KOPT-K1 (cell line): ENCODE results near the gene GLT6D1.
"Not testable (repeated sequence)": the region's sequence is repeated elsewhere in the genome, so short reads cannot be mapped to it uniquely, and the experiment has no call there.

Experiments used
- H3K27ac ChIP-seq: fragments of 200-600 bp; sonication (generic); 2 replicates; pipeline ENCODE4 v1.5.1; 2016; ENCODE audit warnings: antibody characterized with exemption, mild to moderate bottlenecking, low read depth, low read length; ENCODE audit not compliant: poor library complexity, severe bottlenecking
- H3K36me3 ChIP-seq: fragments of 200-600 bp; sonication (generic); 2 replicates; pipeline ENCODE4 v1.5.1; 2017; ENCODE audit warnings: antibody characterized with exemption, mild to moderate bottlenecking, low read length, moderate library complexity; ENCODE audit not compliant: insufficient read depth
- H3K9me3 ChIP-seq: fragments of 200-600 bp; sonication (generic); 2 replicates; pipeline ENCODE4 v1.5.1; 2017; ENCODE audit warnings: antibody characterized with exemption, low read length, mild to moderate bottlenecking; ENCODE audit not compliant: insufficient read depth, poor library complexity, severe bottlenecking

Gene GLT6D1

DNA sequence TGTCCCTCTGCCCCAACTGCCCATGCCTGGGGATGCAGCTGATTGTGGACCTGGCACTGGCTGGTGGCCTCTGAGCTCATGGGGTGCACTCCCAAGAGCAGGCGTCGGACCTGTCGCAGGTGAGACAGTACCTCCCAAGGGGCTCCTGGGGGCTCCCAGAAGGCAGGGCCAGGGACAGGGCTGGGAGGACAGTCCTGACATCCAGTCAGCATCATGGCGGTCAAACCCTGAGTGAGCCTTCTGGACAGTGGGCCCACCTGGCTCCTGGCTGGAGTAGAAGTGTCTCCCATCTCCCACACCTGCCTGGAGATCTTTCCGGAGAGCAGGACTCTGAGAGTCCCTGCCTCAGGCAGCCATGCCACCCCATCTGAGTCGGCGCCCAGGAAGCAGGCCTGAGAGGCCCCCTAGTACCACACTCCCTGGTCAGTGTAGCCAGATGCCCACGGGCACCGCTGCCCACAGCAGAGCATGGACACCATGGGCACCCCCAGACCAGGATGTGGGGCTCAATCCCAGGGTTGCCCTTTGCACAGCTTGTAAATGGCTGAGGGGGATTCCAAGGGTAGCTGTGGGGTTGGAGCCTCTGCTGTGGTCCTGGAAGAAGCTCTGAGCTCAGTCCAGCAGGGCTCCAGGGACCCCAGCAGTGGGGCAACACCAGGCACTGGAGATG lies 30.4 kb upstream of the GLT6D1 start:
- H3K36me3 ChIP-seq: no peaks in the 10 kb centered on the region
- H3K9me3 ChIP-seq: peaks cover 9% of the 10 kb centered on the region
- H3K27ac ChIP-seq: no peak overlapping the region

DNA sequence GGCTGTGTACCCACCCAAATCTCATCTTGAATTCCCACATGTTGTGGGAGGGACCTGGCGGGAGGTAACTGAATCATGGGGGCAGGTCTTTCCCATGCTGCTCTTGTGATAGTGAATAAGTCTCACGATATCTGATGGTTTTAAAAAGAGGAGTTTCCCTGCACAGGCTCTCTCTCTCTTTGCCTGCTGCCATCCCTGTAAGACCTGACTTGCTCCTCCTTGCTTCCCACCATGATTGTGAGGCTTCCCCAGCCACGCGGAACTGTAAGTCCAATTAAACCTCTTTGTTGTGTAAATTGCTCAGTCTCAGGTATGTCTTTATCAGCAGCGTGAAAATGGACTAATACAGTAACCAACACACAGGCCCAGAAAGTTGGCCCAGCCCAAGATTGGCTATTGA lies 29.7 kb upstream of the GLT6D1 start:
- not testable (repeated sequence) for H3K27ac ChIP-seq

DNA sequence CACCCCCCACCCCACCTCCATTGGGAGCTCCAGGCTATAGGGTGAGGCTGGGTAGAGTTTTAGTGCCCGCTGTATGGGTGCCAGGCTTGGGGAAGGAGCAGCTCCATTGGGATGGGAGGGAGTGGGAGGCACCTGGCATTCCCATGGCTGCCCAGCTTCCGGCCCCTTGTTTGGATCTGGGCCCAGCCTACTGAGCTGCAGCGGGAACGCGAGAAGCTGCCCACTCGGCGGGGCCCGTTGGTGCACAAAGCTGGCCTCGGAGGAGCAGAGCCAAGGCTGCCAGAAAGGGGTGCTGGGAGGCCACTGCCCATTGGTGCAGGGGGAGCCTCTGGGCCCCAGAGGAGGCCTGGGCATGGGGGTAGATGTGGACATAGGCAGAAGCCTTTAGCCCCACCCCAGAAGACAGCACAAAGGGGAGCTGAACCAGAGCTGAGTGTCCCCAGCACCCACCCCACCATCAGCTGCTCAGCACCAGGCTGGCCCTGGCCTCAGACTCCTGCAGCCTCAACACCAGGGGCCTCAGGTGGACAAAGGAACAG lies 28.2 kb upstream of the GLT6D1 start:
- Histone ChIP-seq H3K36me3 (no peaks in the 10 kb centered on the region), H3K9me3 (peaks cover 9% of the 10 kb centered on the region), H3K27ac (no peak overlapping the region)

More for the DNA sequence above, 29.7 kb upstream of the GLT6D1 start:
- not testable (repeated sequence) for H3K36me3 ChIP-seq, H3K9me3 ChIP-seq

DNA sequence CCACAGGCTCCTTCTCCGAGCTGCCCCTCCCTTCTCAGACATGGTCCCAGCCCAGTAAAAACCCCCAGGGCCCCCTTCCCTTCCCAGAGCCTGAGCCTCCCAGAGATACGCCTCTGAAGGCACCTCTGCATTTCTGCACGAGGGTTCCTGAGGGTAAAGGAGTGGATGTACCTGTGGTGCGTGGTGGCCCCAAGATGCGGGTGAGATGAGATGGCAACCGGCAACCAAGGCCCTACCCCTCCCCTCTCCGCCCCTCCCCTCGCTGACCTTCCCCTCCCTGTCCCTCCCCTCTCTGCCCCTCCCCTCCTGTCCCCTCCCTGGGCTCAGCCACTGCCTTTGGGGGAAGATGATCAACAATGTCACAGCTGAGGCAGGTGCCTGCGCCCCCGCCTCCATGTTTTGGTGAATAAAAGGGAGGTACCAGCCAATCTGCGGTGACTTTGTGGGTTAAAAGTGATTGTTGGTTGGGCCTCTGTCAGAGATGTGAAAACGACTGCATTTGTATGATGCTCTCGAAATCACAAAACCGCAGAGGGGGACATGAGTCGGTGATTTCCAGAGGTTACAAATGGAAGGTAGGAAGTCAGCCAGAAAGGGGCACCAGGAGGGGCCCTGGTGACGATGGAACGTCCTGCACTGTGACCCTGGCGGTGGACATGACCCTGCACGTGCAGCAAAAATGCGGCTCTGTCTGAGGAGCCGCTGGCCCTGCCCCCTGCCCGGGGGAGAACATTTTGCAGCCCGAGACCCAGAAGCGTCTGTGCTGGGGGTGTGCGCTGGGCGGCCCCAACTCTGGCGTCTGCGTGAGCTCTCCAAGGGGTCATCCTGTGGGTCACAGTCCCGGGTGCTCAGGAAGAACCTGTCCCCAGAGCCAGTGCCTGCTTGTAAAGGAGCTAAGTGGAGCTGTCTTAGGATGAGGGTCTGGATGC lies 27.5 kb upstream of the GLT6D1 start:
- H3K9me3 ChIP-seq: peaks cover 9% of the 10 kb centered on the region
- H3K36me3 ChIP-seq: no peaks in the 10 kb centered on the region
- H3K27ac ChIP-seq: no peak overlapping the region

DNA sequence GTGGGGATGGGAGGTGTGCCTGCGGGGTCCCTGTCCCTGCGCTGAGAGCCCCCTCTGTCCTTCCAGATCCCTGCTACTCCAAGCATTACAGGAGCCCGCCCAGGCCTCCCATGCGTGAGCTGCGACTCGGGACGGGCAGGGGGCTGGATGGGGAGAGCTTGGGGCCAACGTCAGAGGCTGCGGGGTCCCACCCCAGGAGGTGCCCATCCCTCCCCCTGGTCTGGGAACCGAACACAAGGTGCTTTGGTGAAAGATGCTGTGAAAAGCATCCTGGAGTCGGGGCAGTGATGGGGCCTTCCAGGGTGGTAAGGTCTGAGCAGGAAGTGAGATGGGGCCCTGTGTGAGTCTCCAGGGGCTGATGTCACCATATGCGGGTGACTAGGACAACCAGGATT lies 26.5 kb upstream of the GLT6D1 start:
- H3K27ac ChIP-seq: no peak overlapping the region
- peaks cover 9% of the 10 kb centered on the region for H3K9me3 ChIP-seq
- no peaks in the 10 kb centered on the region for H3K36me3 ChIP-seq

DNA sequence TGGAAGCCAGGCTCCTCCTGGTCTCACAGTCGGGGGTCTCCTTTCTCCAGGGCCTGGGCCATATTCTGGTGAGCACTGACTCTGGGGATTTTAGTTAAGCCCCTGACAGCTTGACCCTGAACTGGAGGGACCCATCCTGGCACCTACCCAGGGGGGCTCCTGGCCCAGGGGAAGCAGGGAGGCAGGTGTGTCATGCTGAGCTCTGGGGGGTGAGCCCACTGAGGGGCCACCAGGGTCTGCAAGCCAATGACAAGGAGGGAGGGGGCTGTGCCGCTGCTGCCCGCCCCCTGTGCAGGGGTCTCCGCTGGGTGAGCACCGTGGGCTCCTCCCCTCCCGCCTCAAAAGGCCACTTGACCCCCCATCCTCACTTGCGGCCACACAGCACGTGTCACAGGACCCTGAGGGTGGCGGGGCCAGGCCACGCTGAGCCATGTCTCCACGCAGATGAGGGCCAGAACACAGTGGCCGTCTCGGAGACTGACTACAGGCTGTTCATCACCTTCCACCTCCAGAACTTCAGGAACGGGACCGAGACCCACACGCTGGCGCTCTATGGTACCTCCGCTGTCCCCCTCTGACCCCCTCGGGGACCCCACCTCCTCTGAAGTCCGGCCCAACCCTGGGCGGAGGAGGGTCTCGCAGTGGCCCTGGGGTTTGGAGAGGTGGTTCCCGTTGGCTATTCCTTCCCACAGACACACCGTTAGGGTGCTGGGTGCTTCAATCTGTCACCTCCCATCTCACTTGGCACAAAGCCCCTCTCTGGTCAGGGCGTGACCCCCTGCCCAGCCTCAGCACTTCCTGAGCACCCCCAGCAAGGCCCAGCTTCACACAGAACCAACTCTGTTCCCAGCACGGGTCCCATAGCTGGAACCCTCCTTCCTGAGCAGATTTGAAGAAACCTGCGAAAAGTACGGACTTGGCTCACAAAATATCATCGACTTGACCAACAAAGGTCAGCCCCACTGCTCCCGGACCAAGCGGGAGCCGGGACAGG lies 25.8 kb upstream of the GLT6D1 start:
- peaks cover 9% of the 10 kb centered on the region for H3K9me3 ChIP-seq
- H3K36me3 ChIP-seq: no peaks in the 10 kb centered on the region
- H3K27ac ChIP-seq: no peak overlapping the region

DNA sequence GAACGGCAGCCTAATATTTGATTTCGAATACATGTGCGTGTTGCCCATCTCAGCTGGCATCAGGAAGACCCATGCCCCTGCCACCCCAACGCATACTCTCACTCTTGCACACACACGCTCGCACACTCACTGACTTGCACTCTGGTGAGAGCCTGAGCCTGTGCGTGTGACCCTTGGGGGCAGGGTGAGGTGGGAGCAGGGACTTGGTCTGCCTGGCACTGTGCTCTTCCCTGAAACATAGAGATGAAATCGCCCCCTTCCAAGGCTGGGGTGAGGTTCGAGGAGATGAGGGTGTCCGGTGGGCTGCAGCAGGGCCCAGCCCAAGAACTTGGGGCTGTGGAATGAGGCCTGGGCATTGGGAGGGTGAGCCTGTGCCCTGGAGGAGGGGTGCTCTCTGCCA lies 24.9 kb upstream of the GLT6D1 start:
- no peaks in the 10 kb centered on the region for H3K36me3 ChIP-seq
- peaks cover 7% of the 10 kb centered on the region for H3K9me3 ChIP-seq
- H3K27ac ChIP-seq: no peak overlapping the region

DNA sequence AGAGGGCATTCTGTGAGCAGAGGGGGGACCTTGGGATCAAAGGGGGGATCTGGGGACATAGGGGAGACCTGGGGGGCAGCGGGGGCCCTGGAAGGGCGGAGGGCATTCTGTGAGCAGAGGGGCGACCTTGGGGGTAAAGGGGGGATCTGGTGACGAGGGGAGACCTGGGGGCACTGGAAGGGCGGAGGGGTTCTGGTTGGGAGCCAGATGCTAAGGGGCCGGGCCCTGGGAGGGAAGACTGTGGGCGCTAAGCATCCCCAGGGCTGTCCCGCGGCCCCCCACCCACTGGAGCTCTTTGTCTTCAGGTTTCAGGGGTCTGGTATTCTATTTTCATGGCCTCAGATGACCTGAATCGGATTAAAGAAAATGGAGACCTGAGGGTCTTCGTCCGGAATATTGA lies 24.5 kb upstream of the GLT6D1 start:
- Histone ChIP-seq H3K9me3 (peaks cover 3% of the 10 kb centered on the region), H3K27ac (no peak overlapping the region), H3K36me3 (no peaks in the 10 kb centered on the region)

DNA sequence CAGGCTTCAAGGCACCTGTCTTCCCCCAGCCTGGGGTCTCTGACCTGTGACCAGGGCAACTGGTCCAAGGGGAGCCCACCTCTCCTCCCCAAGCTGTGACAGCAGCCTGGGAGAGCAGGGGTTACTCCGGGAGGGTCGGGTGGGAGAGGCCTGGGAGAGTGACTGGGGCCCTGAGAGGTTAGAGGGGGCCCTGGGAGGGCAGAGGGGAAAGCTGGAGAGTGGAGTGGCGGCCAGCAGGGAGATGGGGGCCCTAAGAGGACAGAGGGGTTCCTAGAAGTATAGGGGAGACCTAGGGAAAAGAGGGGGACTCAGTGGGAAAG lies 24.1 kb upstream of the GLT6D1 start:
- H3K9me3 ChIP-seq: no peaks in the 10 kb centered on the region
- no peak overlapping the region for H3K27ac ChIP-seq
- no peaks in the 10 kb centered on the region for H3K36me3 ChIP-seq

DNA sequence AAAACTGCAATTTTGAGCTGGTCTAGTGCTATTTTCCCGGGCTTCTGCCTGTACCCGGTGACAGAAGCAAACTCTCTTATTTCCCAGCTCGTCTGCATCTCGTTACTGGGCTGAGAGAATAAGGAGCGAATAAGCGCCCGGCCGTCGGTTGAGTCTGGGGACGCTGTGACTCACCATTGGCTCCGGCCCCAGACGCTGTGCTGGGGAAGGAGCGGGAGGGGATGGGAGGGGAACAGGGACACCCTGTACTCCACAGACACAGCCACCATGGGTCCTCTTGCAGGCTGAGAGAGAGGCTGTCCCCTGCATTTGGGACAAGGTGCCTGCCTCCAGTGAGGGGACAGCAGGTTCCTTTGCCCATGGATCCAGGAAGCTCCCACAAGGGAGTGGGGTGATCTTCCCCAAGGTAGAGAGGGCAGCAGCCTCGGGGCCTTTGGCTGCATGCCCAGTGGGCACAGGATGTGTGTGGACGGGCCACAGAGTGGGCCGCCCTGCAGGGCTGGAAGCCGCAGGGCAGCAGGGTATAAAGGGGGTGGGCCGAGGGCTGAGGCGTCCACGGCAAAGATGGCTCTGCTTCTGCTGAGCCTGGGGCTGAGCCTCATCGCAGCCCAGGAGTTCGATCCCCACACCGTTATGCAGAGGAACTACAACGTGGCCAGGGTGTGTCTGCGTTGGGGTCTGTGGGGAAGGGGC lies 23.6 kb upstream of the GLT6D1 start, which contains the start of gene LCN9:
LCN9 (plus strand) TSS at position 552 of the 693 bp plus-strand sequence; CDS start at position 565, 13 bp downstream.
- Histone ChIP-seq H3K9me3 (no peaks in the 10 kb centered on the region), H3K27ac (no peak within 1 kb of the TSS), H3K36me3 (no peaks in the 10 kb centered on the region)

DNA sequence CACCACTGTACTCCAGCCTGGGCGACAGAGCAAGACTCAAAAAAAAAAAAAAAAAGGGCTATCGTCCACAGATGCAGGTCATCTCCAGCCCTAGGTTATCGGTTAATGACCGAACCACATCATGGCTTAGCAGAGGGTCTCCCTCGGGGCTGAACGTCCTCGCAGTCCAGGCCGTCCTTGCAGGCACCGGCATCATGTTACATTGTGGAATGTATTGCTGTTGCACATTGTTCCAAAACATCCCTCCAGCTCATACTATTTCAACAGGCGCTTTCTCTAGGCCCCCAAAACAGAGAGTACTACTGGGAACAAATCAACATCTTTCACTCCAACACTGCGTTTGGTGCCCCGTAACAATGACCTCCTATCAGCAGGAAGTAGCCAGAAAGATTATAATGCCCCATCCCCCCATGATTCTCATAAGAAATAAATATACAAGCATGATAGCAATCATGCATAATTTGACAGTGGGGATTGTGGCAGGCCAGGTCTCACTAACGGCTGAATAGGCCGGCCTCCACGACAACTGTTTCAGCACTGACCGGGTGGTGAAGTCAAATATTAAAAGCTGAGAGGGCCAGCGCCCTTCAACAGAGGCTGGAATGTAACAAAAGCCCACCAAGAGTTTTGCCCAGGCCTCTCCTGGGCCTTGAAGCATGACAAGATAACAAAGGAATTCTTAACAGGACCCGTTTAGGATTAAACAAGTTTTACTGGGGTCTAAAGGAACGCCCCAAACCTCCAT lies 22.6 kb upstream of the GLT6D1 start:
- no peaks in the 10 kb centered on the region for H3K9me3 ChIP-seq
- H3K27ac ChIP-seq: no peak overlapping the region
- no peaks in the 10 kb centered on the region for H3K36me3 ChIP-seq

DNA sequence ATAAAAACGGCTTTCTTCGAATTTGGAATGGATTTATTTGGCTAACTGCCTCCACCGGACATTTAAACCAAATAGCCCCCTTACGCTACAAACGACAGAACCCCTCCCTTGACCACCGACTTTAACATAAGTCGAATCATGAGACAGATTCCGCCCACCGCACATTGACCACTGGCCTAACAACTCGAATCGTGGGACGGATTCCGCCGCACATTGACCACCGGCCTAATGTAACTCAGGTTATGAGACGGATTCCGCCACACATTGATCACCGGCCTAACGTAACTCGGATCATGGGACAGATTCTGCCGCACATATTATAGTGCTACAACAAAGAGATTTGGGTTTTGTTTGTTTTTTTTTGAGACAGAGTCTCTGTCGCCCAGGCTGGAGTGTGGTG lies 21.1 kb upstream of the GLT6D1 start:
- Histone ChIP-seq H3K27ac (no peak overlapping the region), H3K36me3 (no peaks in the 10 kb centered on the region), H3K9me3 (no peaks in the 10 kb centered on the region)

DNA sequence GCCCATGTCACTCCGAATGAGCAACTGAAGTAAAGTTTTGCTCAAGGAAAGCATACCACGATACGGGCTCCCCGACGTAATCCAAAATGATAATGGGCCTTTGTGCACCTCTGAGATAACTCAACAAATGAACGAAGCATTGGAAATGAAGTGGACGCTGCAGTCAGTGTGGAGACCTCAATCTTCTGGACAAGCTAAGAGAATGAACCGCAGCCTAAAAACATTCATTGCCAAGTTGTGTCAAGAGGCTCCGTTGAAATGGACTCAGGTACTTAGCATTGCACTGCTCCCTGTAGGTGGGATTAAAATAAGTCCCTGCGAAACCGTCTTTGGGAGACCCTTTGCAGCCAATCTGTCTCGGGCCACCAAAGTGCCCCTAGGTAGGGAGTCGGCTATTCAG lies 19.9 kb upstream of the GLT6D1 start:
- H3K27ac ChIP-seq: no peak overlapping the region
- H3K36me3 ChIP-seq: no peaks in the 10 kb centered on the region
- no peaks in the 10 kb centered on the region for H3K9me3 ChIP-seq

DNA sequence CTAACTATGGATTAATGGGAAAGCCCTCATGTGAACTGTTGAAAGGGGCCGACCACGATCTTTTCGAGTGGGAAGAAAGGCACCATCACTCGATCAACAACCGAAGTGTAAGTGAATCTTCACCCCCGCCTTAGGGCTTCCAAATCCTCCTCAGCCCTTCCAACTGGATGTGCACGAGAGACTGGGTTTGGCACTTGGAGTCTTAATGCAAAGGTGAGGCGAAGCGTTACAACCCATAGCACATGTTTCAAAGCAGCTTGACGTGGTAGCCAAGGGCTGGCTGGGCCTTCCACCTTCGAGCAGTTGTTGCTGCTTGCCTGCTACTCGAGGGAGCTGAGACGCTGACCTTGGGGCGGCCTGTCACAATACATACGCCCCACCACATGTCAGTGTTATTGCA lies 18.1 kb upstream of the GLT6D1 start:
- Histone ChIP-seq H3K36me3 (no peaks in the 10 kb centered on the region), H3K9me3 (no peaks in the 10 kb centered on the region), H3K27ac (no peak overlapping the region)
